ENCODE measurements around the gene SLIT3. TPM values are rescaled to one million over a fixed set of nuclear protein-coding genes. Genes with fewer than 3 reads are reported as not detected.

SLIT3 gene
- total and polyA plus RNA-seq, 9 of the 15 experiments (the other 6 are each of a cell fraction or from before 2014, with no cell fraction given) = 0.01 to 0.04 TPM; not detected in 7

- DNase-seq (ENCODE audit: extremely low read depth in 1 of 4, low spot score in 3 of 4) (no peak), FAIRE-seq (no peak), ATAC-seq (no peak)
- H3K27me3 ChIP-seq (ENCODE audit: control insufficient read depth in 2 of 2, insufficient read depth in 2 of 2, low read length in 2 of 2) = peaks cover 21 to 44% of the 10 kb centered on the region in 2 experiments
- H3K9me3 ChIP-seq (replicated peaks; ENCODE audit: control insufficient read depth, insufficient read depth, low read depth, low read length) = no peaks in the 10 kb centered on the region
- intact Hi-C loops (cut with micrococcal nuclease) (no loop called here), in situ Hi-C loops (cut with MboI) (no loop called here)
- no peaks in the 10 kb centered on the region for H3K79me2 ChIP-seq (ENCODE audit: control insufficient read depth, insufficient read depth, low read length)
- no TSS peak for BruUV-seq (replicated peaks)
- ChIA-PET POLR2A (no interaction called here), CTCF (ENCODE audit: low intra/inter-chr PET ratio) (no interaction called here)
- H2AFZ ChIP-seq (ENCODE audit: low read depth, low read length) = no peak overlapping the region
- no peak overlapping the region for H3K4me3 ChIP-seq
- no peak overlapping the region for H3K9ac ChIP-seq (ENCODE audit: insufficient read depth in 1 of 2, low read depth in 2 of 2, low read length in 2 of 2)
- no peaks in the 10 kb centered on the region for H3K36me3 ChIP-seq (ENCODE audit: control insufficient read depth, insufficient read depth, low read length)
- no peak overlapping the region for H3K4me2 ChIP-seq (ENCODE audit: insufficient read depth, low read length)
- 3% methylated on average over 2 of the region's 2 CpGs for WGBS (ENCODE audit: insufficient coverage, low coverage, missing lambda C conversion rate)
- no peaks in the 10 kb centered on the region for H4K20me1 ChIP-seq (replicated peaks; ENCODE audit: control insufficient read depth, insufficient read depth, low read length)
- TF ChIP-seq ATF1 (CRISPR knock-in tag; IDR thresholded peaks at IDR 0.05) (no peak), ATF1 (tag; IDR thresholded peaks at IDR 0.05) (0 out of 2 replicates have a peak, but pooled peaks have one; percentile 35), ZMIZ1 (IDR thresholded peaks at IDR 0.05; ENCODE audit: low read depth in 2 of 2, low read length in 2 of 2) (no peak)
- no peak overlapping the region for H3K27ac ChIP-seq (ENCODE audit: extremely low read depth, low read depth, low read length)
- no peaks in the 10 kb centered on the region for H3K9me1 ChIP-seq (ENCODE audit: control insufficient read depth, insufficient read depth, low read length)
- H3K4me1 ChIP-seq (replicated peaks in 1 of 2; ENCODE audit: control insufficient read depth in 2 of 2, insufficient read depth in 2 of 2, low read length in 2 of 2) = no peaks in the 10 kb centered on the region
Observed at GRCh38 chr5:168792678-168793077, 508.3 kb downstream of the SLIT3 start.
